OCI-LY1 (cell line): ENCODE data around the gene DNHD1.

ENCODE experiments used
- CTCF ChIP-seq: fragments of 200-600 bp; sonication (generic), shearing (Covaris generic); IDR thresholded peaks from 2 replicates; pipeline ENCODE4 v1.5.1; 2017; ENCODE audit warnings: mild to moderate bottlenecking, antibody characterized with exemption, low read length, moderate library complexity, mixed read lengths
- EZH2 ChIP-seq: fragments of 200-600 bp; sonication (generic), shearing (Covaris generic); IDR thresholded peaks from 2 replicates; pipeline ENCODE4 v1.8.0; 2017; ENCODE audit warnings: borderline replicate concordance, mixed run types, mild to moderate bottlenecking, antibody characterized with exemption, low read length, moderate library complexity, mixed read lengths

GRCh38 chr11:6469599-6469998 lies 27.5 kb upstream of the DNHD1 start:
- TF ChIP-seq CTCF (no peak), EZH2 (no peak)
